Inferior parietal cortex (tissue), 1 donor: ENCODE data around the gene PDLIM1.

Experiments used
- DNase-seq: peaks from one replicate; pipeline ENCODE4 v3.0.0-alpha.2; 2016; ENCODE audit errors: extremely low spot score

Gene PDLIM1

DNA sequence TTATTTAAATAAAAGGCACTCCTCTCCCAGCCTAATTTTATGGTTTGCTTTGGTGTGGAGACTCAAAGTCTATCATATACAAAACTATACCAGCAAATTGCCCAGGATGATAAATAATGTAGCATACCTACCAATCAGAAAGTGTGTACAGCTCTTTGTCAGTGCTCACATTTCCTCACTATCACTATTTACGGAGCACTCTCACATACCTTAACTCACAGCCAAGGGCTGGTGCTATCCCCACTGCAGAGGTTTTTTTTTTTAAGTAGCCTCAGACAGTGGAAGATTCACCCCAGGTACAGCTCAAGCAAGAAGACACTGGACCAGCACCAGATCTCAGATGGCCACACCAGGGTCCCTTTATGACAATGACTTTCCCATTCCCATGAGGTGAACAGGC lies 2.5 kb downstream of the PDLIM1 start:
- DNase-seq: no peak

DNA sequence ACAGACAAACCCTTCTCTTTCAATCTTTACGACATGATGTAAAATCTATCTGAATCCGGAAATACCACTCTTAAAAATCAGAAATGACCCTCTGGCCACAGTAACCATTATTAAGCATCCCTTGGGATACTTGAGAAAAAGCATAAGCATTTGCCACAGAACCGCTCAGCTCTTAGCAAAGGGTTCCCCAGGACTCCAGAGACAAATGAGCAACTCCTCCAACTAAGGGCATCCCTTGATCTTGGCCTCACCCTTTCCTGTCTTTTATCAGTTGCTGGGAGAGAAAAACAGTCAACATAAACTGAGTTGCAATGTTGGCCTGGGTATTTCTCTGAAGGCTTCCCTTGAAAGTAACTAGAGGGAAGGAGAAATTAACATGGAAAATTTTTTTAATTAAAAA lies 3.5 kb downstream of the PDLIM1 start:
- no peak for DNase-seq

DNA sequence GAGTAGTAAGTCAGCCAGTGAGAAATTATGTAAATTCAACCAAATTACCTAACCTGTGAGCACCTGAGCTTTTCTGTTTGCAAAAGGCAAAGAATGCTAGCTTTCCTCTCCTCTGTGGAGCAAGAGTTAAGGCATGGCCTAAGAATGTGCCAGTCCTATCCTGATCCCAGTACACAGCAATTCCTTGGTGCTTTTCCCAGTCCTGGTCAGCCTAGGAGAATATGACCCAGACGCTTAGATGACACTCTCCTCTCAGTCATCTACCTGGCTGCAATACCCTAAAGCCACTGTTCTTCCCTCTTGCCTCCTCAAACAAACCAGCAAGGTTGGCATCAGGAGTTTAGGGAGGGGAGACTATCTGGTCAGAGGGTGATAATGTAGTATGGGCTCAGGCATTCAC lies 4.1 kb downstream of the PDLIM1 start:
- no peak for DNase-seq

DNA sequence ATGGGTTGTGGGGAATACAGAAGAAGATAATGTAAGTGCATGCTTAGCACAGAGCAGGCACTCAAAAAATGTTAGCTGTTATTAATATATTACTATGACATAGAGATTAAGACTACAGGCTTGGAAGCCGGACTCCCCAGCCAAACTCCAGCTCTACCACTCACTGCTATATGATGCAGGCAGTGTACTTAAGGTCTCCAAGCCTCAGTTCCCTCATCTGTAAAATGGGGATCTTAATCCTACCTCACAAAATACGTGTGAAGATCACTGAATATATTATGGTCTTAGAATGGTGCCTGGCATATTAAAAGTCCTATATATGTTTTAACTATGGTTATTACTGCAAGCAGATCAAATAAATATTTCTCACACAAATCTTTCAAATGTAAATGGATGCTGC lies 5.2 kb downstream of the PDLIM1 start:
- no peak for DNase-seq

DNA sequence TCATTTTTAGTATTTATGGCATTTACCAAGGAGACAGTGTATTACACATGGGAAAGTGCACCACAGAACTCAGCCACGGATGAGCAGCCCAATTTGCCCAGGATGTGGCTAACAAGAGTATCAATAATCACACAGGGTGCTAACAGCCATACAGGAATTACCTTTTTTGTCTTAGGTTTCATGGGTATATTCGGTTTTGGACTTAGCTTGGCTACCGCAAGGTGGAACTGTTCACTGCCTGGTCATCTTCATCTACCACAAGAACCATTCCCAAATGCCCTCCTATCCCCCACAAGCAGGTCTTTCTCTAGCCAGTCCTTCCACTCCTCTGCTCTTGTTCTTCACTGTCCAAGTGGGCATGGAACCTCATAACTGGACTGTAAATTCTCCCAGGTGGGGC lies 6.0 kb downstream of the PDLIM1 start:
- no peak for DNase-seq

DNA sequence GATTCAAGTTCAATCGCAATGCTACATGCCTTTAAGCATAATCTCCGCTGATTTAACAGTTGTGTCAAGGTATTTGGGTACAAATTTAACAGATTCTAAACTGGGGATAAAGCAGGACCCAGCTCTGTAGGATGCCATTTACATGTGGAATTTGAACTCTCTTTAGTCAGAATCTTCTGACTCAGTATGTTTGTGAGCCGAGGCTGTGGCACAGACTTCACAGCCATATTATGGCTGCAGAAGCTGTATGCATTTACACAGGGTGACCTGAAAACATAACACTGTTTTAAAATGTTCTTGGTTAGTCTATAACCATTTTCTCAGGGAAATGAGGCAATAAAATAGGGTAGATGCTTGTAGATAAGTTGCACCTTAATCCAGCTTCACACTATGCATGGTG lies 8.7 kb downstream of the PDLIM1 start:
- DNase-seq: no peak

DNA sequence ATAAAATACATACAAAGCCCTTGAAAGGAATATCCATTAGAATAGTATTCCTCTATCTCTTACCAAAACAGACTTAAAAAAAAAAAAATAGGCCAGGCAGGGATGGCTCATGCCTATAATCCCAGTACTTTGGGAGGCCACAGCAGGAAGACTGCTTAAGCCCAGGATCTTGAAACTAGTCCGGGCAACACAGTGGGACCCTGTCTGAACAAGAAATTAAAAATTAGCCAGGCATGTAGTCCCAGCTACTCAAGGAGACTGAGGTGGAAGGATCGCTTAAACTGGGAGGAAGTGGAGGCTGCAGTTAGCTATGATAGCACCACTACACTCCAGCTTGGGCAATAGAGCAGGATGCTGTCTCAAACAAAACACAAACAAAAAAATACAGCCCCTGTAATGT lies 9.6 kb downstream of the PDLIM1 start:
- no peak for DNase-seq

DNA sequence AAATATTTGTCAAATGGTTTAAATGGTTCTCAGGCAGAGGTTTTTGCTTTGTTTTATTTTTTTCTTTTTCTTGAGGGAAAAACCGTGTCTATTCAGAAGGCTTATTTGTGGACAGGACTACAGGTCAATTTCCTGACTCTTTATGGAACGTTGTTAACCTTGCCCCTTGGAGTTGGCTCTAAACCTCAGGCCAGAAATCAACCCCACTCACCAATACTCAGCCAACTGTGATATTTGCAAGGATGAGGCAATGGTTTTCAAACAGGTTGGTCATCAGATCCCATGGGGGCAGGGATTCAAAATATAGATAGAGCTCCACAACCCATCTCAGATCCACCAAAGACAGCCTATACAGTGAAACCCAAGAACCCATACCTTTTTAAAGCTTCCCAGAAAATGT lies 10.2 kb downstream of the PDLIM1 start:
- DNase-seq: no peak

DNA sequence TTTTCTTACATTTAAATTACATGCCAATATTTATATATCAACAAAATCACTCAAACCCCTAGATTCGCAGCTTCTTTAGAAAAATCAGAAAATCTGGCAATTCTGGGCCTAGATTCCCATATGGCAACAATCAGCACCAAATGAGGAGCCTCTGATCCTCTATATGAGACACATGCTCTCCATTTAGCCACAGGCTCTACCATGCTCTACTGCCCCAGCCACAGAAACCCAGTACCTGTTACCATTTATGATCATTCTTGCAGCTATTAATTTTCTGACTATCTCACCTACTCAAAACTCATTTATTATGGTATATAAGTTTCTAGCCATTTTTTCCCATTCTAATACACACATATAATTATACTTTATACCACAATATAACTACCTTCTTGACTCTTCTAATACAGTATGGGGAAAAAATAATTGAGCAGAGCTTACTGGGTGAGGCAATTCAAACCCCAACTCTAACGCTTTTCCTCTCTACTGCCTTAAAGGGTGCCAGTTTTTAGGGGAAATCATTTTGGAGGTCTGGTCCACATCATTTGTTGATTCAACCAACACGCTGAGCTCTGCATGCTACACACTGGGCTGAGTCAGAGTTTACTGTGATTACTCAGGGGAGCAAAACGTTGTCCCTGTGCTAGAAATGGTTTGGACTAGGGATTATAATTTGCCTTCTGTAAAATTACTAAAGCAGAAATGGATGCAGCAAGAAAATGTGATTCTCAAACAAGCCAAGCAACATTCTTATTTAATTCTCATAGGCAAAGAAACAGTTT lies 11.6 kb downstream of the PDLIM1 start:
- no peak for DNase-seq

DNA sequence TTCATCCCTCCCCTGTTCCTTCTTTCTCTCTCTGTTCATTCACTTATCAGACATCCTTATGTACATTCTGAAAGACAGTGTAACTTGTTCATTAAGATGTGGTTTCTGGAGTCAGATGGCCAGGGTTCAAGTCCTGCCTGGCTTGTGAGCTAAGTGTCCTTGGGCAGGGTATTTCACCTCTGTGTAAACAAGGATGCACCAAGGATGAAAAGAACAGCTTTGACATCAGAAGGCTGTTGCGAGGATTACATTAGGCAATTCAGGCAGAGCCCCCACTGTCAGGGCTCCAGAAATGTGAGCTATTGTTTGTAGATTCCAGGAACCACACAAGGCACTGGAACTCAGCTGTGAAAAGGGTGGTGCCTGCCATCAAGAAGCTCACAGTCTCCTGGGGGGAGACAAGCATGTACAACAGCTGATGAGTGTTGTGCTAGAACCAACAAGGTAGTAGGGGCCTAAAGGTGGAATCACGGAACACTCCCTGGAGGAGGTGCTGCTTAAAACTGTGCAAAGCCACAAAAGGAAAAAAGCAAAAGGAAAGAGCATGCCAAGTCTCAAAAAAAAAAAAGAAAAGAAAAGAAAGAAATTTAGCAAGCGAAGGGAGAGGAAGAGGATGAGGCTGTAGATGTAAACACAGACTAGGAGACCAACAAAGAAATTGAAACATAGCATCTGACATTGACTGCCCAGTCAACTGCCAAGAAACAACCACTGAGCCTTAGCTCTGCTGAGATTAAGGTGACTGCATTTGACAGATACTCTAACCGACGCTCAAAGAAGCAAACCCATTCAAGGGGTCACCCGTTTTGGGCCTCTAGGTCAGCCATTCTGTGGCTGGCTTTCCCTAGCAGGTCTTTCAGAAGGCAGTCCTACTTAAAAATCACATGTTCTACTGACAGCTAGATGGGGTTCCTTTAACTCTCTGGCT lies 12.5 kb downstream of the PDLIM1 start:
- no peak for DNase-seq

DNA sequence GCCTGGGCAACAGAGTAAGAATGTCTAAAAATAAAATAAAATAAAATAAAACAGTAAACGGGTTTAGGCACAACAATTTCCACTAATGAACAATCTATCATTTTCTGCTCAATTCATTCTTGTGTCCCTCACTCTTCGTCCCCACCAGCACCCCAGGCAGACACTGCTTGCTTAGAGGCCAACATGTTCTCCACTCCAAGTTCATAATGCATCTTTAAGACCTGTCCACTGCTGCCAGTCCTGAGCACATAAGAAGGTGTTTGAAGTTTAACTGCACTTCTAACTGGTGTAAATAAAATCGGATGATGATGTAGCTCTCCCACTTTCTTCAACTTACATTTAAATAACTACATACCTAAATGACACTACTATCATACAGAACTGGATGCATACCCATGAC lies 13.2 kb downstream of the PDLIM1 start:
- no peak for DNase-seq

DNA sequence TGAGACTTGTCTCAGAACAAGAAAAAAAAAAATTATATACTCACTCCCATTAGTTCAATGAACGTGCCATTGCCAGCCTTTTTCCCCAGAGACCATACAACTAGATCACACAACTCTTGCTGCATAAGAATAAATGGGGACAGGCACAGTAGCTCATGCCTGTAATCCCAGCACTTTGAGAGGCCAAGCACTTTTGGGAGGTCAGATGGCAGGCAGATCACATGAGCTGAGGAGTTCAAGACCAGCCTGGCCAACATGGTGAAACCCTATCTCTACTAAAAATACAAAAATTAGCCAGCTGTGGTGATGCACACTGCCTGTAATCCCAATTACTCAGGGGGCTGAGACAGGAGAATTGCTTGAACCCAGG lies 13.6 kb downstream of the PDLIM1 start:
- DNase-seq: no peak

DNA sequence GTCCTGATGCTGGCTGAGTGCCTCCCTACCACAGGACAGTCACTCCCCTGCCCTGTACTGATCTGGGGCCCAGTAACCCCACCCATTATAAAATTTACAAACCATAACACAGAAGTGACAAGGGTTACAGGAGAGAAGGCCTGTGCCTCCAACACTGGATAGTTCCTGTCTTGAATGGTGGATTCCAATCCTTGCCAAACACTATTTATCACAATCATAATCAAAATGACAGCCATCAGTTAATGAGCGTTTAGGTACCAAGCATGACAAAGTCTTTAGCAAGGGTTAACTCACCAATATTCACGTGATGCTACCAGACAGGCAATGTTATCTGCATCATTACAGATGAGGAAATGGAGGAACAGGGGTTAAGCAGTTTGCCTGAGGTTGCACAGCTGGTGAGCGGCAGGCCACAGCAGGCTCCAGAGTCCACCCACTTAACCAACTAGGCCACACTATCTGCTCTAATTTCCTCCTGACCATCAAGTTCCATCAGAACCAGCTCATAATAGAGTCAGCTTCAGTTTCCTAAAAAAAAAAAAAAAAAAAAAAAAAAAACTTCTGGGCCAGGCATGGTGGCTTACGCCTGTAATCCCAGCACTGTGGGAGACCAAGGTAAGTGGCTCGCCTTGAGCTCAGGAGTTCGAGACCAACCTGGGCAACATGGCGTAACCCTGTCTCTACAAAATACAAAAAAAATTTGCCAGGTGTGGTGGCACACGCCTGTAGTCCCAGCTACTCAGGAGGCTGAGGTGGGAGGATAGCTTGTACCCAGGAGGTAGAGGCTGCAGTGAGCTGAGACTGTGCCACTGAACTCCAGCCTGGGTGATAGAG lies 14.2 kb downstream of the PDLIM1 start:
- DNase-seq: no peak

DNA sequence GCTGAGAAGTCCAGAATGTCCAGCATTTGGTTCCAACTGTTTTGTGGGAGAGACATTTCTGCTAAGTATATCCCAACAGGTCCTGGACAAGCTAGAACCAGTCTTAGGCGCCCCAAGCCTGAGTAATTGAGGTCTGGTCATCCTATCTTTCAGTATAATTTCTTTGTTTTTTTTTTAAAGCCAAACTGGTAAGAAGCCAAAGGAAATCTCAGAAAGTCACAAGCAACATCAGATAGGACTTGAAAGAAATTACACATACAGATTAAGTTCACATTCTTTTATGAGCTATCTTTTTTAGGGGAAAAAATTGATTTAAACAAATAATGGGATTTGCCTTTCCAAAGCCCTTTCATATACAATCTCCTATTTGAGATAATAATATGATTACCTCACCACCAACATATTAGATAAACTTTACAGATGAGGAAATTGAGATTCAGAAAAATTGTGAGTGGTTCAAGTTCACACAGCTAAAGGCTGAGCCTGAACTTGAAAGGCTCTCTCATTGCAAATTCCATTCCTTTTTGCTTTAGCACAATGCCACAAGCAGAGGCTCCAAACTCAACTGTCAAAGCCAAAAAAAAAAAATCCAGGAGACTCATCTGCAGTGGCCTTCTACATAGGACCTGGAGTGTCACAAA lies 15.0 kb downstream of the PDLIM1 start:
- no peak for DNase-seq

DNA sequence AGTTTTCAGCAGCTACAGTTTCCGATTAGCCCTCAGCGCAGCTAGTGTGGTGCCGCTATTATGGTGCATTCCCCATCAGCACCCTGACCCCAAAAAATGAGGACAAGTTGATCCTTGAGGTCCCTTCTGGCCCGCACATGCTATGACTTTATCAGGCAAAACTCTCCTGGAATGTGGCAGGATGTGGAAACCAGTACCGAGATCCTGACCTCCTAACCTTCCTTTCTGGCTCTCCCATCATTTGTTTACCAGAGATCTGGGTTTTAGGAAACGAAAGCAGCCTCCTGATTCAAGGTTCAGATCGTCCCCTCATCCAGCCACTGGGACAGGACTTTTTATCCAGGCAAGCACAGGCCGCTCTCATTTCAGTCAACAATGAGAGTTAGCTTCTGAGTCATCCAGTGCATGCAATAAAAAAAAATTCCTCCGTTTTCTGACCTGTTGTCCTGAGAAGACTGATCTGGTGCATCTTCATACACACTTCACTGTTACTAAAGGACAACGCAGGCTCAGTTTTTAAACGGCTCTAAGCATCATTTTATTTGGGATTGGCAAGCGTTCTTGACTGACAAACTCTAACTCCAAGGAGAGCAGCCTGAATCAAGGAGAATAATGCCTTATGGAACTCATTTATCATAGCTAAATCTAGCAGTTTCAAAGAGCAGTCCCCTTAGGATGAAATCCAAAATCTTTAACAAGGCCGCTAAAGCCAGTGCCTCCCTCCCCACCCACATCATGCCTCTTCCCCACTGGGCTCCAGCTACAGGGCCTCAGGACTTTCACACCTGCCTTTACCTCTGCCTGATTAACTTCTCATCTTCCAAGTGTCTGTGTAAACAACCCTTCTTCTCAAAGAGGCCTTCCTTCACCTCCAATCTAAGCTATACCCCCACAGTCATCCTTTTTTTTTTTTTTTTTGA lies 17.1 kb downstream of the PDLIM1 start:
- DNase-seq: no peak

DNA sequence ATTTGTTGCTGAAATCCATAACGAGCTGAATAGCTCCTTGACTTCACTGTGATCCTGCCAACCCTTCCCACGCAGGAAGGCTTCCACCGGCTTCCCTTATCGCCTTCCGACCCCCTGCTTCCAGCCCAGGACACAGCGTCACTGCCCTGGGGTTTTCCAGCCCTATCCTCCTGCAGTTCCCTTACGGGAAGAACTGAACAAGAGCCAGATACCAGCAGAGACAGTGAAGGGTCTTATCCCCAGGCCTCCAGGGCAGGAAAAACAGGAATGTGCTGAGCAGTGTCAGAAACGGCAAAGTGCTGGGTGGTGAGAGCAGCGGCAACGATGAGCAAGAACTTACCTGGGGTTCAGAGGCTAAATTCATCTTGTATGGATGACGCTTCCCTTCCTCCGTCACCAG lies 22.4 kb downstream of the PDLIM1 start:
- no peak for DNase-seq

DNA sequence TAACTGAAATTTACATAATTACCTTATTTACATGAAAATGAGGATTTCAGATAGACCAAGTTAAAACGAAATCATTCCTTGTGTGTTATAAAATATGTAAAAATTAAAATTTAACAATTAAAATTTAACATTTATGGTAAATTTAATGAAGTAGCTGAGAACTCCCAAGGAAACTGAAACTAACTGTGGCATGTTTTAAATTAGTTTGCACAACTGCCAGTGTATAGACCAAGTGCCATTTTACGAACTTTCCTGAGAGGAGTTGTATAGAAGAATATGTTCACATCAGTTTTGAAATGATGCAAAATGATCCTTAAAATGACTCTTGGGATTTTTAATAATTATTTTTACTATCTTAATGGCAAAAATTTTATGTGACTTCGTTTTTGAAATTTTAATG lies 23.6 kb downstream of the PDLIM1 start:
- no peak for DNase-seq

DNA sequence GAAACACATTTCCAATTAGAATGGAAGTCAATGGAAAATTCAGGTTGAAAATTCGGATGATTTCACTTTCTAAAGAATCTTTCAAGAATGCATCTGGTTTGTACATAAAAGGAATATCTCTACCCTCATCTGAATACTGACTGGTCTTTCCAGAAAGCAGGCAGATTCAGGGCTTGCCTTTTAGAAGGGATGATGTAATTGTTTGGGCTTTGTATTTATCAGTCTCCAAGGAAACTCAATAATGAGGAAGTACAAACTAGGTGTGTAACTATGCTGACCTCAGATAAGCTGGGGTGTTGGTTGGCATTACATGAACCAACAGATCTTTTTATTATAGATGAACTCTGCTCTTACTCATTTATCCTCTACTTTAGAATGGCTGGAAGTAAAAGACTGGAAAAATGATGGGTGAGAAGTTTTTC lies 24.1 kb downstream of the PDLIM1 start:
- DNase-seq: no peak

DNA sequence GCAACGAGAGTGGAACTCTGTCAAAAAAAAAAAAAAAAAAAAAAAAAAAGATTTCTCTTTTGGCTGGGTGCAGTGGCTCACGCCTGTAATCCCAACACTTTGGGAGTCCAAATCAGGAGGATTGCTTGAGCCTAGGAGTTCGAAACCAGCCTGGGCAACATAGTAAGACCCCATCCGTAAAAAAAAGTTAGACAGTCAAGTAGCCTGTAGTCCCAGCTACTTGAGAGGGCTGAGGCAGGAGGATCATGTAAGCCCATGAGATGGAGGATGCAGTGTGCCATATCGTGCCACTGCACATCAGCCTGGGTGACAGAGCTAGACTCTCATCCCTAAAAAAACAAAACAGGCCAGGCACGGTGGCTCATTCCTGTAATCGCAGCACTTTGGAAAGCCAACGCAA lies 25.2 kb downstream of the PDLIM1 start:
- no peak for DNase-seq

DNA sequence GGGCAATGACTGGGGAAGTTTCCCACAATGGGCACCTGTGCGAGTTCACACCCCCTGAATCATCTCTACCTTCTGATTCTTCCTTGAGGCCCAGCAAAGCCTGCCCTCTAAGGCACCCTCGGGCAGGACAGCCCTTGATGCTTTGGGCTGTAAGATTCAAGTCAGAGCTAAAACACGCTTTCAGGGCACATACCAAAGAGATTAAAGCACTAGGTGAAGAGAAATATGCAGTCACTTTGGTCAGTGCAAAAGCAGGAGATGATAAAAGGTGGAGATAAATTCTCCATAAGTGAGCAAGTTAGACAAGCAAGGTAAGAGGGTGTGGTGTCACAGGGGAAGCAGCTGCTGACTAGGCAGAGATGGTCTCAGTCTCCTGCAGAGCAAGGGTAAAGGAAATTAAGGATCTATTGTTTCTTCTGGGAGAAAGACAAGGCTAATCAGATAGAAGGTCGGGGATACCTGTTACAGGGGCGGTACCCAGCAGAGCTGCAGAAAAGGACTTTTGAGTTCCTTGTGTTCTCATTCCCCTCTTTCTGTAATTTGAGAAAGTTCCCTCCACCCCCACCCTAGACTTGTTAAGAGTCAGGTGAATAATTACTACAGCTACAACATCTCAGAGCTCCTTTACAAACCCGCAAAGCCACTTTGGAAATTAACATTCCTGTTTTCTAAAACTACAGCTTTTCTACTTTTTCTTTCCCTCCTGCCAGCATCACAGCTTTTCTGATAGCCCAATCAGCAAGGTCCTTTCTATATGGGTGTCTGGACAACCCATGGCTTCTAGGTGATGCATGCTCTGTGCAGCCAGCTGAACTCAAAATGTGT lies 26.4 kb downstream of the PDLIM1 start:
- no peak for DNase-seq
